MM.1S (cell line): ENCODE results near the gene CDC34.

Experiments
- EZH2 ChIP-seq: fragments of 300-600 bp; sonication (generic); optimal IDR thresholded peaks from 2 replicates; pipeline ENCODE3; 2017; ENCODE audit warnings: low read depth, mild to moderate bottlenecking, antibody characterized with exemption, low read length, mixed read lengths
- TF ChIP-seq, protein P1 (sequence below): fragments of 300-600 bp; sonication (generic); IDR thresholded peaks from 2 replicates; pipeline ENCODE4 v1.5.1; 2016; ENCODE audit warnings: antibody characterized with exemption, low read length, mixed read lengths

DNA sequence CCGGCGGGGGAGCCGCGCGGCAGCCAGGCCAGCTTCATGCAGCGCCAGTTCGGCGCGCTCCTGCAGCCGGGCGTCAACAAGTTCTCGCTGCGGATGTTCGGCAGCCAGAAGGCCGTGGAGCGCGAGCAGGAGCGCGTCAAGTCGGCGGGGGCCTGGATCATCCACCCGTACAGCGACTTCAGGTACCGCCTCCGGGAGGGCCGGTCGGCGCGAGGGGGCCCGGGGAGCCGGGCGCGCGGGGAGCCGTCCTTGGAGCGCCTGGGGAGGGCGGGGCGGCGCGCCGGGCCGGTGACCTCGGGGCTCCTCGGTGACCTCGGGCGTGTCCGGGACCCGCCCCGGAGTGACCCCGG lies 58.8 kb downstream of the CDC34 start:
- TF ChIP-seq, protein P1, sequence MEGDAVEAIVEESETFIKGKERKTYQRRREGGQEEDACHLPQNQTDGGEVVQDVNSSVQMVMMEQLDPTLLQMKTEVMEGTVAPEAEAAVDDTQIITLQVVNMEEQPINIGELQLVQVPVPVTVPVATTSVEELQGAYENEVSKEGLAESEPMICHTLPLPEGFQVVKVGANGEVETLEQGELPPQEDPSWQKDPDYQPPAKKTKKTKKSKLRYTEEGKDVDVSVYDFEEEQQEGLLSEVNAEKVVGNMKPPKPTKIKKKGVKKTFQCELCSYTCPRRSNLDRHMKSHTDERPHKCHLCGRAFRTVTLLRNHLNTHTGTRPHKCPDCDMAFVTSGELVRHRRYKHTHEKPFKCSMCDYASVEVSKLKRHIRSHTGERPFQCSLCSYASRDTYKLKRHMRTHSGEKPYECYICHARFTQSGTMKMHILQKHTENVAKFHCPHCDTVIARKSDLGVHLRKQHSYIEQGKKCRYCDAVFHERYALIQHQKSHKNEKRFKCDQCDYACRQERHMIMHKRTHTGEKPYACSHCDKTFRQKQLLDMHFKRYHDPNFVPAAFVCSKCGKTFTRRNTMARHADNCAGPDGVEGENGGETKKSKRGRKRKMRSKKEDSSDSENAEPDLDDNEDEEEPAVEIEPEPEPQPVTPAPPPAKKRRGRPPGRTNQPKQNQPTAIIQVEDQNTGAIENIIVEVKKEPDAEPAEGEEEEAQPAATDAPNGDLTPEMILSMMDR = no peak
- no peak for TF ChIP-seq EZH2
